Progenitor cell of endocrine pancreas (in vitro differentiated cells): ENCODE results near the gene ARHGEF10L. TPM values are rescaled to one million over a fixed set of nuclear protein-coding genes. Genes with fewer than 3 reads are reported as not detected.

Source experiments
- DNase-seq: peaks from one replicate; pipeline ENCODE4 v3.0.0; 2021; ENCODE audit warnings: low spot score; ENCODE audit not compliant: unreplicated experiment
- H3K27ac Mint-ChIP-seq: 2 replicates; pipeline ENCODE4 v1.8.0; 2021; ENCODE audit warnings: mild to moderate bottlenecking, moderate library complexity, mixed read lengths
- H3K27me3 Mint-ChIP-seq: 2 replicates; pipeline ENCODE4 v1.8.0; 2021; ENCODE audit warnings: mixed read lengths
- H3K36me3 Mint-ChIP-seq: 2 replicates; pipeline ENCODE4 v1.8.0; 2022; ENCODE audit warnings: mixed read lengths; ENCODE audit not compliant: insufficient read depth
- H3K4me1 Mint-ChIP-seq: 2 replicates; pipeline ENCODE4 v1.8.0; 2021; ENCODE audit warnings: low read depth, mixed read lengths
- H3K4me3 Mint-ChIP-seq: 2 replicates; pipeline ENCODE4 v1.8.0; 2021; ENCODE audit warnings: low read depth, mild to moderate bottlenecking, moderate library complexity, mixed read lengths
- H3K9me3 Mint-ChIP-seq: 2 replicates; pipeline ENCODE4 v1.8.0; 2021; ENCODE audit warnings: low read depth, mixed read lengths
- CTCF ChIP-seq: fragments of 200-600 bp; sonication (generic); IDR thresholded peaks from one replicate; pipeline ENCODE4 v1.5.0; 2021; ENCODE audit warnings: antibody characterized with exemption, mild to moderate bottlenecking; ENCODE audit not compliant: unreplicated experiment
- total RNA-seq: library from RNA; stranded (reverse); gene quantifications from 2 replicates; pipeline ENCODE4 v1.2.1, GENCODE V29; 2021

ARHGEF10L gene
- total RNA-seq, 1 donor from 2014 or later = 31.3 TPM

GRCh38 chr1:17725084-17725719 lies 185.7 kb downstream of the ARHGEF10L start:
- Mint-ChIP-seq H3K4me3 (no peak overlapping the region), H3K27me3 (peaks cover 29% of the 10 kb centered on the region), H3K4me1 (peaks cover 2% of the 10 kb centered on the region), H3K9me3 (no peaks in the 10 kb centered on the region), H3K36me3 (no peaks in the 10 kb centered on the region), H3K27ac (peak overlapping the region; percentile 29)
- no peak for DNase-seq
- TF ChIP-seq CTCF = no peak

GRCh38 chr1:17725811-17726582 lies 186.5 kb downstream of the ARHGEF10L start:
- TF ChIP-seq CTCF = no peak

GRCh38 chr1:17728123-17728712 lies 188.7 kb downstream of the ARHGEF10L start:
- Mint-ChIP-seq H3K9me3 (no peaks in the 10 kb centered on the region), H3K4me3 (no peak overlapping the region)
- DNase-seq = no peak

More at GRCh38 chr1:17725811-17726582, 186.5 kb downstream of the ARHGEF10L start:
- no peak overlapping the region for H3K4me3 Mint-ChIP-seq
- H3K27me3 Mint-ChIP-seq = peaks cover 33% of the 10 kb centered on the region
- peaks cover 2% of the 10 kb centered on the region for H3K4me1 Mint-ChIP-seq
- H3K36me3 Mint-ChIP-seq = no peaks in the 10 kb centered on the region
- H3K9me3 Mint-ChIP-seq = no peaks in the 10 kb centered on the region
- H3K27ac Mint-ChIP-seq = no peak overlapping the region
- no peak for DNase-seq

GRCh38 chr1:17729248-17729647 lies 189.8 kb downstream of the ARHGEF10L start:
- no peak overlapping the region for H3K4me3 Mint-ChIP-seq
- no peaks in the 10 kb centered on the region for H3K9me3 Mint-ChIP-seq
- H3K27ac Mint-ChIP-seq = no peak overlapping the region
- H3K36me3 Mint-ChIP-seq = no peaks in the 10 kb centered on the region
- H3K4me1 Mint-ChIP-seq = peaks cover 2% of the 10 kb centered on the region
- peaks cover 15% of the 10 kb centered on the region for H3K27me3 Mint-ChIP-seq
- DNase-seq = no peak
- TF ChIP-seq CTCF = no peak

More at GRCh38 chr1:17728123-17728712, 188.7 kb downstream of the ARHGEF10L start:
- no peak for TF ChIP-seq CTCF
- no peak overlapping the region for H3K27ac Mint-ChIP-seq
- H3K4me1 Mint-ChIP-seq = peaks cover 2% of the 10 kb centered on the region
- no peaks in the 10 kb centered on the region for H3K36me3 Mint-ChIP-seq
- peaks cover 23% of the 10 kb centered on the region for H3K27me3 Mint-ChIP-seq

GRCh38 chr1:17729909-17730308 lies 190.4 kb downstream of the ARHGEF10L start:
- no peak for TF ChIP-seq CTCF
- H3K4me3 Mint-ChIP-seq = no peak overlapping the region

More at GRCh38 chr1:17729909-17730308, 190.4 kb downstream of the ARHGEF10L start:
- H3K27me3 Mint-ChIP-seq = peaks cover 14% of the 10 kb centered on the region
- H3K36me3 Mint-ChIP-seq = no peaks in the 10 kb centered on the region
- peaks cover 2% of the 10 kb centered on the region for H3K4me1 Mint-ChIP-seq
- H3K27ac Mint-ChIP-seq = no peak overlapping the region
- no peak for DNase-seq
- H3K9me3 Mint-ChIP-seq = no peaks in the 10 kb centered on the region
